ENCODE results near the gene PLXNA4. TPM values are rescaled to one million over a fixed set of nuclear protein-coding genes. Genes with fewer than 3 reads are reported as not detected.

The PLXNA4 gene
- total and polyA plus RNA-seq, 11 donors, result 1.8 to 22.1 (median 10.5) TPM

GRCh38 chr7:132453826-132454225 is 122.4 kb downstream of the PLXNA4 start:
- TF ChIP-seq POLR2A (IDR thresholded peaks at IDR 0.05), result no peak
- TF ChIP-seq CTCF (IDR thresholded peaks at IDR 0.05), result no peak
- H3K36me3 ChIP-seq, result no peaks in the 10 kb centered on the region
- peaks cover 0 to 18% (median 2%) of the 10 kb centered on the region in 12 donors for H3K4me1 ChIP-seq
- no peaks in the 10 kb centered on the region for H3K27me3 ChIP-seq
- intact Hi-C loops (cut with DNase I), result no loop called here
- H3K4me3 ChIP-seq, result no peak overlapping the region
- H3K27ac ChIP-seq, result no peak overlapping the region
- ATAC-seq (no peak), DNase-seq (no peak)
- 94 to 98% (median 97%) methylated on average over 3 of the region's 3 CpGs for WGBS, 4 donors
- H3K9me3 ChIP-seq, result no peaks in the 10 kb centered on the region

GRCh38 chr7:132451161-132451560 is 125.1 kb downstream of the PLXNA4 start:
- H3K27me3 ChIP-seq, result no peaks in the 10 kb centered on the region
- H3K9me3 ChIP-seq, result peaks cover 0 to 5% (median 0%) of the 10 kb centered on the region in 12 donors
- 84 to 91% (median 89%) methylated on average over 6 of the region's 6 CpGs for WGBS, 4 donors
- intact Hi-C loops (cut with DNase I), result no loop called here
- H3K27ac ChIP-seq, result no peak overlapping the region
- peaks cover 0 to 18% (median 0%) of the 10 kb centered on the region in 12 donors for H3K4me1 ChIP-seq
- ATAC-seq (no peak), DNase-seq (no peak)
- TF ChIP-seq CTCF (IDR thresholded peaks at IDR 0.05), result no peak
- TF ChIP-seq POLR2A (IDR thresholded peaks at IDR 0.05), result no peak
- no peaks in the 10 kb centered on the region for H3K36me3 ChIP-seq
- no peak overlapping the region for H3K4me3 ChIP-seq

- Histone ChIP-seq H3K27me3 (no peaks in the 10 kb centered on the region), H3K36me3 (no peaks in the 10 kb centered on the region), H3K27ac (no peak overlapping the region), H3K4me1 (peaks cover 0 to 18% (median 0%) of the 10 kb centered on the region in 12 donors), H3K4me3 (no peak overlapping the region), H3K9me3 (peaks cover 0 to 5% (median 0%) of the 10 kb centered on the region in 12 donors)
- ATAC-seq (no peak), DNase-seq (no peak)
- TF ChIP-seq POLR2A (IDR thresholded peaks at IDR 0.05), result no peak
- intact Hi-C loops (cut with DNase I), result no loop called here
- 93 to 100% (median 98%) methylated on average over 1 of the region's 1 CpG for WGBS, 4 donors
Measured at GRCh38 chr7:132450696-132451095, 125.6 kb downstream of the PLXNA4 start.

GRCh38 chr7:132450188-132450587 is 126.1 kb downstream of the PLXNA4 start:
- Histone ChIP-seq H3K36me3 (no peaks in the 10 kb centered on the region), H3K27ac (no peak overlapping the region), H3K4me1 (peaks cover 0 to 18% (median 0%) of the 10 kb centered on the region in 12 donors), H3K9me3 (peaks cover 0 to 5% (median 0%) of the 10 kb centered on the region in 12 donors), H3K27me3 (no peaks in the 10 kb centered on the region), H3K4me3 (no peak overlapping the region)
- ATAC-seq (no peak), DNase-seq (no peak)
- intact Hi-C loops (cut with DNase I), result no loop called here
- WGBS, 4 donors, result 92 to 100% (median 95%) methylated on average over 4 of the region's 4 CpGs
- TF ChIP-seq POLR2A (IDR thresholded peaks at IDR 0.05), result no peak

DNA sequence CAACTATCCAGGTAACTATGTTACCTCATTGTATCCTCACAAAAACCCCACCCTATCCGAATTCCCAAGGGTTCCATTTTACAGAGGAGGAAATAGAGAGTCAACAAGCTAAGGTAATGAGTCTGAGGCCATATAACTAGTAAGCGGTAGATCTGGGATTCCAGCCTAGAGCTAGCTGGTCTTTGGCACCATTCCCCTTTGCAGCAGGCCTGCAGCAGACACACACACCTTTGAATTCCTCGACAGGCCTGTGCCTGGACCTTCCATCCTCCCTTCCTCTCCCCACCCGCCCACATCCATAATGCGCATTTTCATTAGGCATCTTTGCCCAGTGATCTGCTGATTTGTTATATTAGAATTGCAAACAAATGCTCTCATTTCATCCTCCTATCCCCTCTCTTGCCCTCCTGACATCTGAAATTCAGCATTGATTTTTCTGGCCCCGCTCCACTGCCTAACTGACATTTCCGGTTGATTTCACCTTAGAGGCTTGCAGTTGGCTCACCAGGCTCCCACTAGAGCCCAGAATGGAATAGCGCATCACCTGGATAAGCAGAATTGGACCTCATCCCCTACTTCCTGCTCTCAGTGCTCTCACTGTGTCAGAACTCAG is 129.5 kb downstream of the PLXNA4 start:
- Histone ChIP-seq H3K9me3 (peaks cover 0 to 5% (median 0%) of the 10 kb centered on the region in 12 donors), H3K4me1 (peaks cover 0 to 12% (median 4%) of the 10 kb centered on the region in 12 donors), H3K4me3 (no peak overlapping the region), H3K27me3 (no peaks in the 10 kb centered on the region), H3K27ac (no peak overlapping the region), H3K36me3 (no peaks in the 10 kb centered on the region)
- DNase-seq, result no peak
- intact Hi-C loops (cut with DNase I), result no loop called here
- TF ChIP-seq CTCF (IDR thresholded peaks at IDR 0.05) (no peak), POLR2A (IDR thresholded peaks at IDR 0.05) (no peak)
- no peak for ATAC-seq
- WGBS, 4 donors, result 67 to 74% (median 72%) methylated on average over 8 of the region's 8 CpGs
